MCF 10A (cell line): ENCODE data around the gene VSIG10L2. TPM values are rescaled to one million over a fixed set of nuclear protein-coding genes. Genes with fewer than 3 reads are reported as not detected.
"Not testable (repeated sequence)": the region's sequence is repeated elsewhere in the genome, so short reads cannot be mapped to it uniquely, and the experiment has no call there.

Experiments used
- BruUV-seq: library from RNA; stranded (reverse); fragments of 400-500 nt; replicated peaks from 2 replicates; lab custom pipeline; 2021; lab: Mats Ljungman, UMichigan
- CTCF ChIA-PET: fragments of 300-600 bp; sonication (Branson Sonifier 250); formaldehyde crosslinking; extraction: SDS; loops from one replicate; lab custom pipeline; 2021; ENCODE audit warnings: antibody characterized with exemption, inconsistent platforms; lab: Yijun Ruan, JAX
- POLR2A ChIA-PET: fragments of 300-600, 350-650 bp; sonication (Branson Sonifier 250); formaldehyde crosslinking; extraction: SDS; loops from one replicate; lab custom pipeline; 2020; ENCODE audit warnings: antibody characterized with exemption, inconsistent platforms; lab: Yijun Ruan, JAX
- DNase-seq: peaks from one replicate; pipeline ENCODE4 v3.0.0-alpha.2; 2018; ENCODE audit not compliant: unreplicated experiment
- H3K27ac Mint-ChIP-seq: one replicate; pipeline ENCODE4 v1.8.0; 2022; ENCODE audit warnings: mild to moderate bottlenecking, low read depth, mixed read lengths; ENCODE audit not compliant: unreplicated experiment
- H3K27me3 Mint-ChIP-seq: one replicate; pipeline ENCODE4 v1.8.0; 2022; ENCODE audit warnings: mixed read lengths; ENCODE audit not compliant: insufficient read depth, unreplicated experiment
- H3K36me3 Mint-ChIP-seq: one replicate; pipeline ENCODE4 v1.8.0; 2022; ENCODE audit warnings: mild to moderate bottlenecking, moderate library complexity, mixed read lengths; ENCODE audit not compliant: insufficient read depth, unreplicated experiment
- H3K4me1 Mint-ChIP-seq: one replicate; pipeline ENCODE4 v1.8.0; 2022; ENCODE audit warnings: mixed read lengths; ENCODE audit not compliant: insufficient read depth, unreplicated experiment
- H3K4me3 Mint-ChIP-seq: one replicate; pipeline ENCODE4 v1.8.0; 2022; ENCODE audit warnings: mild to moderate bottlenecking, moderate library complexity, mixed read lengths; ENCODE audit not compliant: unreplicated experiment
- H3K9me3 Mint-ChIP-seq: one replicate; pipeline ENCODE4 v1.8.0; 2022; ENCODE audit warnings: mixed read lengths; ENCODE audit not compliant: unreplicated experiment
- CTCF ChIP-seq: fragments of 200-600 bp; IDR thresholded peaks from one replicate; pipeline ENCODE4 v1.8.0; 2022; ENCODE audit warnings: antibody characterized with exemption, mild to moderate bottlenecking; ENCODE audit not compliant: unreplicated experiment
- intact Hi-C: fragments of 100-400 bp; cut with micrococcal nuclease; formaldehyde crosslinking; loops from 2 replicates; pipeline ENCODE4 v1.14.1; 2022
- total RNA-seq: library from RNA; stranded (reverse); gene quantifications from 2 replicates; pipeline ENCODE4 v1.2.3, GENCODE V29; 2022

Gene VSIG10L2
- total RNA-seq, 1 experiment from 2014 or later: not detected

- Mint-ChIP-seq H3K27ac (no peak overlapping the region), H3K9me3 (no peaks in the 10 kb centered on the region), H3K36me3 (no peaks in the 10 kb centered on the region), H3K4me1 (no peaks in the 10 kb centered on the region), H3K4me3 (no peak overlapping the region), H3K27me3 (no peaks in the 10 kb centered on the region)
- BruUV-seq: no TSS peak
- CTCF ChIA-PET: interaction anchor here (0.5 kb wide), 1 partner anchor 44 kb away, joined by 4 read pairs; no protein-coding TSS in a partner anchor
- DNase-seq: no peak
- no peak for TF ChIP-seq CTCF
- POLR2A ChIA-PET: no interaction called here
- intact Hi-C loops: no loop called here
Measured at GRCh38 chr11:125980436-125980835, 34.6 kb downstream of the VSIG10L2 start.

- H3K9me3 Mint-ChIP-seq: no peaks in the 10 kb centered on the region
- no peak overlapping the region for H3K4me3 Mint-ChIP-seq
- no peak for DNase-seq
- intact Hi-C loops: no loop called here
- no peaks in the 10 kb centered on the region for H3K36me3 Mint-ChIP-seq
- no peak overlapping the region for H3K27ac Mint-ChIP-seq
- ChIA-PET CTCF (interaction anchor here (1.6 kb wide), 1 partner anchor 41 kb away, joined by 6 read pairs; no protein-coding TSS in a partner anchor), POLR2A (interaction anchor here (0.5 kb wide), 1 partner anchor 9 kb away, joined by 3 read pairs; no protein-coding TSS in a partner anchor)
- no peak for TF ChIP-seq CTCF
- no TSS peak for BruUV-seq
- no peaks in the 10 kb centered on the region for H3K27me3 Mint-ChIP-seq
- H3K4me1 Mint-ChIP-seq: no peaks in the 10 kb centered on the region
Measured at GRCh38 chr11:125982348-125982730, 36.5 kb downstream of the VSIG10L2 start.

- H3K4me1 Mint-ChIP-seq, H3K36me3 Mint-ChIP-seq, BruUV-seq, H3K9me3 Mint-ChIP-seq, H3K4me3 Mint-ChIP-seq, H3K27ac Mint-ChIP-seq, H3K27me3 Mint-ChIP-seq, intact Hi-C loops, DNase-seq: not testable (repeated sequence)
- CTCF ChIA-PET: interaction anchor here (1.7 to 2.1 kb wide), 2 partner anchors 35 to 76 kb away, joined by 4 to 9 read pairs; partner anchors contain the start of gene CDON
- POLR2A ChIA-PET: interaction anchor here (1.3 kb wide), 1 partner anchor 9 kb away, joined by 6 read pairs; no protein-coding TSS in a partner anchor
Measured at GRCh38 chr11:125985956-125986355, 40.1 kb downstream of the VSIG10L2 start.

- no peak for TF ChIP-seq CTCF
- CTCF ChIA-PET: interaction anchor here (0.6 kb wide), 2 partner anchors 34 to 64 kb away, joined by 3 to 4 read pairs; no protein-coding TSS in a partner anchor
- Mint-ChIP-seq H3K27me3 (no peaks in the 10 kb centered on the region), H3K4me3 (no peak overlapping the region), H3K4me1 (peaks cover 8% of the 10 kb centered on the region), H3K27ac (no peak overlapping the region), H3K9me3 (no peaks in the 10 kb centered on the region), H3K36me3 (no peaks in the 10 kb centered on the region)
- DNase-seq: no peak
- BruUV-seq: no TSS peak
- intact Hi-C loops: no loop called here
- POLR2A ChIA-PET: interaction anchor here (0.6 to 1.2 kb wide), 3 partner anchors 8 to 66 kb away, joined by 3 to 4 read pairs (median 4); no protein-coding TSS in a partner anchor
Measured at GRCh38 chr11:125987066-125987641, 41.3 kb downstream of the VSIG10L2 start.
